Fibroblast of lung (primary cell): ENCODE results near the gene CCDC18. TPM values are rescaled to one million over a fixed set of nuclear protein-coding genes. Genes with fewer than 3 reads are reported as not detected.

Experiments used
- DNase-seq, 2 donors: peaks; one replicate each; pipeline versions ENCODE4 v3.0.0 to v3.0.0-alpha.2; 2010; ENCODE audit warnings: low read depth in 2 of 2
- H2AFZ ChIP-seq: 2 replicates; pipeline ENCODE4 v1.5.1; 2012; ENCODE audit warnings: low read length, control low read depth, inconsistent platforms
- H3K27ac ChIP-seq: 2 replicates; pipeline ENCODE4 v1.5.1; 2011; ENCODE audit warnings: low read length, control low read depth; ENCODE audit not compliant: insufficient read depth
- H3K27me3 ChIP-seq: 2 replicates; pipeline ENCODE4 v1.5.1; 2011; ENCODE audit warnings: mild to moderate bottlenecking, low read length; ENCODE audit not compliant: control insufficient read depth, insufficient read depth
- H3K36me3 ChIP-seq: 2 replicates; pipeline ENCODE4 v1.5.1; 2011; ENCODE audit warnings: low read length; ENCODE audit not compliant: control insufficient read depth, insufficient read depth
- H3K4me1 ChIP-seq: 2 replicates; pipeline ENCODE4 v1.5.1; 2011; ENCODE audit warnings: low read length; ENCODE audit not compliant: control insufficient read depth, insufficient read depth; ENCODE audit errors: extremely low read depth
- H3K4me2 ChIP-seq: 2 replicates; pipeline ENCODE4 v1.5.1; 2011; ENCODE audit warnings: low read length, control low read depth; ENCODE audit not compliant: insufficient read depth; ENCODE audit errors: extremely low read depth
- H3K4me3 ChIP-seq, 4 experiments: fragments of 200-600 bp in 1 of 4; sonication (generic) in 1 of 4; replicated peaks in 1 of 4; 2 replicates each; pipeline ENCODE4 v1.5.1; 2011 to 2016; ENCODE audit warnings: low read length in 4 of 4, low read depth in 3 of 4, mild to moderate bottlenecking in 3 of 4, control low read depth in 2 of 4, inconsistent platforms in 1 of 4, mixed read lengths in 1 of 4; ENCODE audit not compliant: insufficient read depth in 1 of 4; ENCODE audit errors: control extremely low read depth in 1 of 4
- H3K79me2 ChIP-seq: 2 replicates; pipeline ENCODE4 v1.5.1; 2012; ENCODE audit warnings: mild to moderate bottlenecking, low read length, inconsistent platforms; ENCODE audit not compliant: control insufficient read depth, insufficient read depth
- H3K9ac ChIP-seq: 2 replicates; pipeline ENCODE4 v1.5.1; 2011; ENCODE audit warnings: mild to moderate bottlenecking, low read length, control low read depth; ENCODE audit not compliant: insufficient read depth
- H3K9me3 ChIP-seq: 2 replicates; pipeline ENCODE4 v1.5.1; 2012; ENCODE audit warnings: low read depth, low read length; ENCODE audit not compliant: control insufficient read depth, insufficient read depth
- H4K20me1 ChIP-seq: 2 replicates; pipeline ENCODE4 v1.5.1; 2011; ENCODE audit warnings: low read length; ENCODE audit not compliant: control insufficient read depth, insufficient read depth; ENCODE audit errors: extremely low read depth
- CTCF ChIP-seq, 2 donors: IDR thresholded peaks in 1 of 2; conservative IDR thresholded peaks in 1 of 2; 1 replicate in 1 of 2; 2 replicates in 1 of 2; pipeline ENCODE4 v1.5.1; 2011 to 2012; ENCODE audit warnings: low read length in 2 of 2, control low read depth in 1 of 2, inconsistent platforms in 1 of 2, low read depth in 1 of 2, mild to moderate bottlenecking in 1 of 2
- EZH2 ChIP-seq: IDR thresholded peaks from 2 replicates; pipeline ENCODE4 v1.5.1; 2012; ENCODE audit warnings: low read length, control low read depth, mild to moderate bottlenecking; ENCODE audit errors: missing control alignments
- polyA plus RNA-seq, 2 donors: library from polyadenylated mRNA; depleted of rRNA in 1 of 2; stranded (reverse) in 1 of 2; unstranded in 1 of 2; fragments of >200 nt; gene quantifications; 2 replicates each; pipeline ENCODE4 v1.2.1, GENCODE V29; 2011 to 2012; ENCODE audit warnings: missing spikeins in 1 of 2
- total RNA-seq: library from RNA; depleted of rRNA; stranded (reverse); fragments of >200 nt; gene quantifications from 2 replicates; pipeline ENCODE4 v1.2.1, GENCODE V29; 2014

Gene CCDC18
- total and polyA plus RNA-seq, 2 donors (not counting 1 experiment from before 2014, with no cell fraction given): 3.1 to 15.4 TPM

GRCh38 chr1:93152835-93153234 lies 27.7 kb upstream of the CCDC18 start:
- no peak for DNase-seq
- no peak for TF ChIP-seq EZH2
- TF ChIP-seq CTCF (conservative IDR thresholded peaks at IDR 0.05 in 1 of 2, IDR thresholded peaks at IDR 0.05 in 1 of 2; ENCODE audit: low read depth in 1 of 2, low read length in 2 of 2): no peak
- Histone ChIP-seq H3K4me2 (no peak overlapping the region), H2AFZ (no peak overlapping the region), H3K9ac (no peak overlapping the region), H3K27ac (no peak overlapping the region), H3K27me3 (no peaks in the 10 kb centered on the region), H3K4me3 (no peak overlapping the region), H4K20me1 (no peaks in the 10 kb centered on the region), H3K4me1 (peaks cover 2% of the 10 kb centered on the region), H3K36me3 (peaks cover 2% of the 10 kb centered on the region), H3K9me3 (no peaks in the 10 kb centered on the region), H3K79me2 (peaks cover 2% of the 10 kb centered on the region)

- Histone ChIP-seq H3K36me3 (peaks cover 3% of the 10 kb centered on the region), H3K9me3 (no peaks in the 10 kb centered on the region), H3K4me2 (no peak overlapping the region), H3K4me3 (no peak overlapping the region), H3K4me1 (no peaks in the 10 kb centered on the region), H4K20me1 (no peaks in the 10 kb centered on the region), H3K79me2 (peaks cover 3% of the 10 kb centered on the region), H3K27me3 (no peaks in the 10 kb centered on the region), H3K9ac (no peak overlapping the region), H3K27ac (no peak overlapping the region), H2AFZ (no peak overlapping the region)
- no peak for DNase-seq
- TF ChIP-seq CTCF (conservative IDR thresholded peaks at IDR 0.05 in 1 of 2, IDR thresholded peaks at IDR 0.05 in 1 of 2; ENCODE audit: low read depth in 1 of 2, low read length in 2 of 2): no peak
- TF ChIP-seq EZH2: no peak
Measured at GRCh38 chr1:93154898-93155297, 25.6 kb upstream of the CCDC18 start.

- DNase-seq: peak in 1 of 2 donors; percentile 7
- H3K4me3 ChIP-seq: no peak overlapping the region
- no peak overlapping the region for H2AFZ ChIP-seq
- H3K4me2 ChIP-seq: no peak overlapping the region
- H3K36me3 ChIP-seq: peaks cover 3% of the 10 kb centered on the region
- peaks cover 6% of the 10 kb centered on the region for H3K79me2 ChIP-seq
- no peak overlapping the region for H3K27ac ChIP-seq
- H3K9me3 ChIP-seq: no peaks in the 10 kb centered on the region
- H3K27me3 ChIP-seq: no peaks in the 10 kb centered on the region
- H4K20me1 ChIP-seq: no peaks in the 10 kb centered on the region
- no peak for TF ChIP-seq CTCF (conservative IDR thresholded peaks at IDR 0.05 in 1 of 2, IDR thresholded peaks at IDR 0.05 in 1 of 2; ENCODE audit: low read depth in 1 of 2, low read length in 2 of 2)
- TF ChIP-seq EZH2: no peak
- H3K4me1 ChIP-seq: no peaks in the 10 kb centered on the region
- H3K9ac ChIP-seq: no peak overlapping the region
Measured at GRCh38 chr1:93155335-93155734, 25.2 kb upstream of the CCDC18 start.
